HepG2 (cell line): ENCODE measurements around the gene CPED1.

Experiments used
- HNRNPUL1 ChIP-seq: fragments of 200-400 bp; formaldehyde crosslinking; IDR thresholded peaks from 2 replicates; pipeline ENCODE4 v1.6.1; 2017; ENCODE audit warnings: low read depth, mild to moderate bottlenecking, low read length, moderate library complexity
- POLR2AphosphoS5 ChIP-seq: IDR thresholded peaks from 2 replicates; pipeline ENCODE4 v1.6.1; 2012; ENCODE audit warnings: low read depth, low read length
- TAF1 ChIP-seq: sonication (generic); formaldehyde crosslinking; IDR thresholded peaks from 2 replicates; pipeline ENCODE4 v1.4.0; 2020; ENCODE audit warnings: missing genetic modification reagents
- TFE3 ChIP-seq: IDR thresholded peaks from 2 replicates; pipeline ENCODE4 v1.6.1; 2016
- ZFP91 ChIP-seq: sonication (generic); formaldehyde crosslinking; IDR thresholded peaks from 2 replicates; pipeline ENCODE4 v1.9.0; 2022; ENCODE audit warnings: missing genetic modification reagents, mild to moderate bottlenecking, borderline replicate concordance

- TF ChIP-seq HNRNPUL1 (no peak), ZFP91 (CRISPR knock-in tag) (no peak), TAF1 (CRISPR knock-in tag) (no peak), POLR2AphosphoS5 (no peak), TFE3 (no peak)
These were observed 144.4 kb downstream of the CPED1 start for GRCh38 chr7:121132940-121133339.
